ENCODE measurements around the gene PUS1. TPM values are rescaled to one million over a fixed set of nuclear protein-coding genes. Genes with fewer than 3 reads are reported as not detected.

Gene PUS1
- total RNA-seq, 1 experiment from 2014 or later: 74.0 TPM

GRCh38 chr12:131905081-131905629, 23.9 kb upstream of the PUS1 start:
- BruUV-seq (replicated peaks): no TSS peak
- ATAC-seq (no peak), DNase-seq (no peak)
- no peak overlapping the region for H3K4me2 ChIP-seq (ENCODE audit: low read length)
- no peaks in the 10 kb centered on the region for H3K27me3 ChIP-seq (ENCODE audit: low read length)
- peaks cover 3% of the 10 kb centered on the region; the same call in 1 of the 2 replicates for H3K4me1 ChIP-seq (ENCODE audit: insufficient read depth, low read length)
- ChIA-PET POLR2A (ENCODE audit: unreplicated experiment) (no interaction called here), CTCF (no interaction called here)
- H3F3A ChIP-seq (ENCODE audit: low read length, unreplicated experiment): no peaks in the 10 kb centered on the region
- TF ChIP-seq EZH2phosphoT487 (IDR thresholded peaks at IDR 0.05; ENCODE audit: borderline replicate concordance, low read length) (no peak), CTCF (conservative IDR thresholded peaks at IDR 0.05; ENCODE audit: low read depth, low read length) (no peak), EZH2 (IDR thresholded peaks at IDR 0.05; ENCODE audit: low read length, unreplicated experiment) (no peak)
- peaks cover 7% of the 10 kb centered on the region for H3K36me3 ChIP-seq (ENCODE audit: low read depth, low read length)
- H2AFZ ChIP-seq (ENCODE audit: low read length): no peak overlapping the region
- H3K9me2 ChIP-seq (replicated peaks; ENCODE audit: low read length): no peaks in the 10 kb centered on the region
- H3K27ac ChIP-seq (ENCODE audit: low read length): no peak overlapping the region
- H3K4me3 ChIP-seq (ENCODE audit: low read length): no peak overlapping the region
- no peaks in the 10 kb centered on the region for H3K9me3 ChIP-seq (ENCODE audit: low read length)
- peaks cover 6% of the 10 kb centered on the region; the same call in 1 of the 2 replicates for H4K20me1 ChIP-seq (ENCODE audit: low read length)
- intact Hi-C loops (cut with micrococcal nuclease): no loop called here
- H3K79me2 ChIP-seq (ENCODE audit: low read length): peaks cover 36% of the 10 kb centered on the region
- no peak overlapping the region for H3K9ac ChIP-seq (ENCODE audit: low read length)

- peaks cover 8% of the 10 kb centered on the region; the same call in 1 of the 2 replicates for H3K4me1 ChIP-seq (ENCODE audit: insufficient read depth, low read length)
- H3K9me3 ChIP-seq (ENCODE audit: low read length): no peaks in the 10 kb centered on the region
- H3F3A ChIP-seq (ENCODE audit: low read length, unreplicated experiment): no peaks in the 10 kb centered on the region
- no peak overlapping the region for H3K4me3 ChIP-seq (ENCODE audit: low read length)
- ChIA-PET CTCF (no interaction called here), POLR2A (ENCODE audit: unreplicated experiment) (no interaction called here)
- no peak overlapping the region for H3K9ac ChIP-seq (ENCODE audit: low read length)
- no peak overlapping the region for H3K4me2 ChIP-seq (ENCODE audit: low read length)
- no peak for ATAC-seq
- intact Hi-C loops (cut with micrococcal nuclease): no loop called here
- no peak for DNase-seq
- no peaks in the 10 kb centered on the region for H3K9me2 ChIP-seq (replicated peaks; ENCODE audit: low read length)
- no peak overlapping the region for H2AFZ ChIP-seq (ENCODE audit: low read length)
- H4K20me1 ChIP-seq (ENCODE audit: low read length): peaks cover 6% of the 10 kb centered on the region; the same call in 1 of the 2 replicates
- TF ChIP-seq CTCF (conservative IDR thresholded peaks at IDR 0.05; ENCODE audit: low read depth, low read length) (no peak), EZH2 (IDR thresholded peaks at IDR 0.05; ENCODE audit: low read length, unreplicated experiment) (no peak), EZH2phosphoT487 (IDR thresholded peaks at IDR 0.05; ENCODE audit: borderline replicate concordance, low read length) (no peak)
- H3K79me2 ChIP-seq (ENCODE audit: low read length): peaks cover 31% of the 10 kb centered on the region
- no peaks in the 10 kb centered on the region for H3K27me3 ChIP-seq (ENCODE audit: low read length)
- no peak overlapping the region for H3K27ac ChIP-seq (ENCODE audit: low read length)
- peaks cover 8% of the 10 kb centered on the region for H3K36me3 ChIP-seq (ENCODE audit: low read depth, low read length)
- no TSS peak for BruUV-seq (replicated peaks)
These were observed 23.4 kb upstream of the PUS1 start for GRCh38 chr12:131905630-131906091.

DNA sequence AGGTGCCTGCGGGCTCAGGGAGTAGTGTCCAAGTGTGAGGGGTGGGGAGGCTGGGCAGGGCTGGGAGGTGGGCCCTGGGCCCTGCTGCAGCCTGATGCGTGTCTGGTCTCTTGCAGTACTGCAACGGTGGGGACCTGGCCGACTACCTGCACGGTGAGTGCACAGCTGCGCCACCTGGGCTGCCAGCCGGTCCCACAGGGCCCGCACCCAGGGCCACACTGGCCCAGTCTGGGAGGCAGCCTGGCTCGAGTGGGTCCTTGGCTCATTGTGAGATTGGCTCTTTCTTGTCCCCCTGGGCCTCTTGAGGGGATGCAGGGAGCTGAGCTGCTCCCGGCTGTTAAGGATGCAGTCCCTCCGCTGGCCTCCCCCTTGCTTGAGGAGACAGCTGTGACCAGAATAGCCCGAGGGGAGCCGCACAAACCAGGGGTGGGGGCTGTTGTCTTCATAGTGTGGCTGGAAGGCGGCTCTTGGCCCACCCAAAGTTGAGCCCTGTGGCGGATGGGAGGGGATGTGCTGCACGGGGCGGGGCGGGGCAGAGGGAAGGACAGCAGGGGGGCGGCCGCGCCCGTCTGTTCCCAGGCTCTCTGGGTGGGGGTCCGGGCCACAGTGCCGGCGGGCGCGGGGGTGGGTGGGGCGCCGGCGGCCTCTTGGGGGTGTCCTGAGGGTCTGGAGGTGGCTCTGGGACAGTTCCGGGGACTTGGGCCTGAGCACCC, 21.5 kb upstream of the PUS1 start:
- no peaks in the 10 kb centered on the region for H3F3A ChIP-seq (ENCODE audit: low read length, unreplicated experiment)
- no peak for DNase-seq
- BruUV-seq (replicated peaks): no TSS peak
- H3K79me2 ChIP-seq (ENCODE audit: low read length): peaks cover 15% of the 10 kb centered on the region; the same call in 1 of the 2 replicates
- H3K4me2 ChIP-seq (ENCODE audit: low read length): no peak overlapping the region
- TF ChIP-seq EZH2phosphoT487 (IDR thresholded peaks at IDR 0.05; ENCODE audit: borderline replicate concordance, low read length): no peak
- no peak for TF ChIP-seq EZH2 (IDR thresholded peaks at IDR 0.05; ENCODE audit: low read length, unreplicated experiment)
- no peak for TF ChIP-seq CTCF (conservative IDR thresholded peaks at IDR 0.05; ENCODE audit: low read depth, low read length)
- no peak overlapping the region for H2AFZ ChIP-seq (ENCODE audit: low read length)
- H3K4me1 ChIP-seq (ENCODE audit: insufficient read depth, low read length): peaks cover 19% of the 10 kb centered on the region
- H3K27ac ChIP-seq (ENCODE audit: low read length): no peak overlapping the region
- no peaks in the 10 kb centered on the region for H3K27me3 ChIP-seq (ENCODE audit: low read length)
- intact Hi-C loops (cut with micrococcal nuclease): no loop called here
- H3K9me3 ChIP-seq (ENCODE audit: low read length): no peaks in the 10 kb centered on the region
- H3K4me3 ChIP-seq (ENCODE audit: low read length): no peak overlapping the region
- H3K9me2 ChIP-seq (replicated peaks; ENCODE audit: low read length): no peaks in the 10 kb centered on the region
- peaks cover 16% of the 10 kb centered on the region for H3K36me3 ChIP-seq (ENCODE audit: low read depth, low read length)
- no peak for ATAC-seq
- POLR2A ChIA-PET (ENCODE audit: unreplicated experiment): no interaction called here
- H4K20me1 ChIP-seq (ENCODE audit: low read length): no peaks in the 10 kb centered on the region
- CTCF ChIA-PET: no interaction called here
- H3K9ac ChIP-seq (ENCODE audit: low read length): no peak overlapping the region
